HG02623 (cell line): Measurements from ENCODE around the gene PEX26.
"Not testable (repeated sequence)": the region's sequence is repeated elsewhere in the genome, so short reads cannot be mapped to it uniquely, and the experiment has no call there.

Source experiments
- ATAC-seq: cut with Tn5 transposase; IDR thresholded peaks from one replicate; pipeline ENCODE4 v1.9.1; 2021; ENCODE audit warnings: moderate library complexity; ENCODE audit not compliant: unreplicated experiment

PEX26 gene

GRCh38 chr22:18056161-18056666, 21.6 kb upstream of the PEX26 start:
- no peak for ATAC-seq

- ATAC-seq = peak; percentile 61
Measured at GRCh38 chr22:18056807-18057474, 20.8 kb upstream of the PEX26 start.

GRCh38 chr22:18057568-18058209, 20.1 kb upstream of the PEX26 start:
- ATAC-seq = peak; percentile 37

GRCh38 chr22:18058371-18059093, 19.3 kb upstream of the PEX26 start:
- ATAC-seq = no peak

GRCh38 chr22:18059094-18059417, 18.7 kb upstream of the PEX26 start:
- no peak for ATAC-seq

GRCh38 chr22:18059473-18059872, 18.3 kb upstream of the PEX26 start:
- ATAC-seq = no peak

- ATAC-seq = no peak
Measured at GRCh38 chr22:18059991-18060390, 17.8 kb upstream of the PEX26 start.

- ATAC-seq = no peak
Measured at GRCh38 chr22:18060646-18061620, 16.9 kb upstream of the PEX26 start.

GRCh38 chr22:18062421-18062820, 15.4 kb upstream of the PEX26 start:
- ATAC-seq = no peak

- ATAC-seq = no peak
Measured at GRCh38 chr22:18063306-18063705, 14.5 kb upstream of the PEX26 start.

- ATAC-seq = not testable (repeated sequence)
Measured at GRCh38 chr22:18063715-18064114, 14.1 kb upstream of the PEX26 start.

GRCh38 chr22:18064636-18065035, 13.2 kb upstream of the PEX26 start:
- no peak for ATAC-seq

- ATAC-seq = no peak
Measured at GRCh38 chr22:18065256-18065655, 12.5 kb upstream of the PEX26 start.

- no peak for ATAC-seq
Measured at GRCh38 chr22:18066181-18066859, 11.5 kb upstream of the PEX26 start.

GRCh38 chr22:18067121-18067520, 10.7 kb upstream of the PEX26 start:
- no peak for ATAC-seq

- ATAC-seq = no peak
Measured at GRCh38 chr22:18067548-18068341, 10.0 kb upstream of the PEX26 start.

GRCh38 chr22:18068381-18068988, 9.3 kb upstream of the PEX26 start:
- no peak for ATAC-seq

GRCh38 chr22:18069041-18069440, 8.7 kb upstream of the PEX26 start:
- no peak for ATAC-seq

- ATAC-seq = no peak
Measured at GRCh38 chr22:18070041-18070440, 7.7 kb upstream of the PEX26 start.
